HCEC 1CT (cell line): ENCODE measurements around the gene CARD14.
"Not testable (repeated sequence)": the region's sequence is repeated elsewhere in the genome, so short reads cannot be mapped to it uniquely, and the experiment has no call there.

Experiments
- DNase-seq: peaks from one replicate; pipeline ENCODE4 v3.0.0-alpha.2; 2017

The CARD14 gene

GRCh38 chr17:80187090-80187489 is 17.3 kb downstream of the CARD14 start:
- peak; percentile 54 for DNase-seq

DNA sequence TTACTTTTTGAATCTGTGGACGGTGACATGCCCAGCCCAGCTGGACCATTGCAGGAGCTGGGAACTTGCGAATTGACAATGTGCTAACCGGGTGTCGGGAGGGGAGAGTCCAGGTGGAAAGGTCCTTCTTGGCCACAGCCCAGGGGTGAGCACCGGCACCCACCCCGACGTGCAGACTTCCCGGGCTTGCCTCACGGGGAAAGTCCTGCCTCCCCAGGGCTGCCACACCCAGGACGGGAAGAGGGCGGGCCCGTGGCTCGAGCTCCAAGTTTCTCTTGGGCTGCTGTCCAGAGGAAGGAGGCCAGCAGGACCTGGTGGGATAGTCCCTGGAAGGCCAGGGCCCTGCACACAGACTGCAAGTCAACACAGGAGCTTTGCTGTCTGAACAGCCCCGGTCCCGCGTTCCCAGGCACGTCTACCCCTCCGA is 17.7 kb downstream of the CARD14 start:
- peak; percentile 25 for DNase-seq

GRCh38 chr17:80189611-80190010 is 19.8 kb downstream of the CARD14 start:
- no peak for DNase-seq

DNA sequence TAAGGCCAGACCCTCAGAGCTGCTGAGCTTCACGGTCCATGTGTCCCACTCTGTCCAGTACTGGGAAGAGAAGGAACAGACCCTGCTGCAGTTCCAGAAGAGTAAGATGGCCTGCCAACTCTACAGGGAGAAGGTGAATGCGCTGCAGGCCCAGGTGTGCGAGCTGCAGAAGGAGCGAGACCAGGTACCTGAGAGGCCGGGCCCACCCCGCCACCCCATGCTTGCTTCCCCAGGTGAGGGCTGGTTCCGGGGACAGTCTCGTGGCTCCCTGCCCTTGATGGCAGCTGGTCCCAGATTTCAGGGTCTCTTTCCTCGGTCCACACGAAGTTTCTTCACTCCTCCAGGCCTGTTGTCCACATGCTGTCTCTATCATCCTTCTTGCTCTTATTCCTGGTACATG is 20.9 kb downstream of the CARD14 start:
- DNase-seq: no peak

- no peak for DNase-seq
These were observed 21.4 kb downstream of the CARD14 start for GRCh38 chr17:80191192-80191591.

- no peak for DNase-seq
These were observed 22.2 kb downstream of the CARD14 start for GRCh38 chr17:80191865-80192661.

- no peak for DNase-seq
These were observed 25.3 kb downstream of the CARD14 start for GRCh38 chr17:80195141-80195540.

GRCh38 chr17:80195671-80196529 is 26.1 kb downstream of the CARD14 start:
- no peak for DNase-seq

- no peak for DNase-seq
These were observed 26.8 kb downstream of the CARD14 start for GRCh38 chr17:80196652-80197051.

GRCh38 chr17:80198144-80198661 is 28.4 kb downstream of the CARD14 start:
- no peak for DNase-seq

GRCh38 chr17:80199295-80199694 is 29.5 kb downstream of the CARD14 start:
- not testable (repeated sequence) for DNase-seq

DNA sequence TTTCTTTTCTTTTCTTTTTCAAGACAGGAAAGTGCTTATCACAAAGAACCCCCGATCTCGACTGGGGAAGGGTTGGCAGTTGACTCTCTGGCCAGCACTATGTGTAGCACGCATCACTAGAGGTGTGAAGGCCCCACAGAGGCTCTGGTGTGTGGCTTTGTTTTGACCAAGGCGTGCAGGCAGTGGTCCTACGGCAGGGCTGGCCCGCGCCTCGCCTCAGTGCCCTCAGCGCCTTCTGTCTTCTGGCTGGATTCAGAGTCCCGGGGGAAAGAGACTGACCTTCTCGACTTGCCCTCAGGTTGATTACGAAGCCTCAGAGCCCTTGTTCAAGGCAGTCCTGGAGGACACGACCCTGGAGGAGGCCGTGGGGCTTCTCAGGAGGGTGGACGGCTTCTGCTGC is 31.6 kb downstream of the CARD14 start:
- DNase-seq: no peak

DNA sequence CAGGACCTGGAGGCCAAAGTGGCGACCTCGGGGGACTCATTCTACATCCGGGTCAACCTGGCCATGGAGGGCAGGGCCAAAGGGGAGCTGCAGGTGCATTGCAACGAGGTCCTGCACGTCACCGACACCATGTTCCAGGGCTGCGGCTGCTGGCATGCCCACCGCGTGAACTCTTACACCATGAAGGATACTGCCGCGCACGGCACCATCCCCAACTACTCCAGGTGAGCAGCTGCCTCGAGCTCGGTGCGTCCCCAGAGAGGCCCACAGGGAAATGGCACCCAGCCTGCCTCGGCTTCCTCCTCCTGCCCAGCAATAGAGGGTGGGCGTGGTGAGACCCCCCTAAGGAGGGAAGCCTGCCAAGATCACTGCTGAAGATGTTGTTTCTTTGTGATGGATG is 32.4 kb downstream of the CARD14 start:
- DNase-seq: no peak

GRCh38 chr17:80203471-80203963 is 33.7 kb downstream of the CARD14 start:
- DNase-seq: no peak

- DNase-seq: no peak
These were observed 35.0 kb downstream of the CARD14 start for GRCh38 chr17:80204626-80205468.

DNA sequence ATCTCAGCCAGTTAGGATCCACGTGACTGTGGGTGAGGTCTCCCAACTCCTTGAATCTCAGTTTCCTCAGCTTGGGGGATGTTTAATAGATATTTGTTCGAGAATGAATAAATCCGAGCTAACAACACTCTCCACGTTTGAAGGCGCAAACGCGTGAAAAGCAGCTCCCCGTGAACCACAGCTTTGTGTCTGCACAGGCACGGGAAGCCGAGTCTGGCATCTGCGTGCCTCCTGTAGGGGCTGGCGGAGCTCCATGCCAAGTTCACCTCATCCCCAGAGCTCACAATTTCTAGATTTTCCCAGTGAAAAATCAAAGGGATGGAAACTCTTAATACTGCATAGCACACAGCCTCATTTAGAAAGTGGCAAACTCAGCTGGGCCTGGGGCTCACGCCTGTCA is 36.0 kb downstream of the CARD14 start:
- no peak for DNase-seq

DNA sequence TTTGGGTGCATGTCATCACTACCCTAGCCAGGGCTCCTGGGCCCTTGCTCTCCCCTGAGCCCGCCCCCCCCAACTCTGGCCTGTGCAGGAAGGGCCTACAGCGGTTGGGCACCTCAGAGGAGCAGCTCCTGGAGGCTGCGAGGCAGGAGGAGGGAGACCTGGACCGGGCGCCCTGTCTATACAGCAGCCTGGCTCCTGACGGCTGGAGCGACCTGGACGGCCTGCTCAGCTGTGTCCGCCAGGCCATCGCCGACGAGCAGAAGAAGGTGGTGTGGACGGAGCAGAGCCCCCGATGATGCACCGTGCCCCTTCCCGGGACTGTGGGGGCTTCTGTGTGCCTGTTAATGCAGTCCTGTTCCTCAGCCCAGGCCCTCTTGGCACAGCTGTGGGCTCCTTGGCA is 38.2 kb downstream of the CARD14 start:
- DNase-seq: no peak

DNA sequence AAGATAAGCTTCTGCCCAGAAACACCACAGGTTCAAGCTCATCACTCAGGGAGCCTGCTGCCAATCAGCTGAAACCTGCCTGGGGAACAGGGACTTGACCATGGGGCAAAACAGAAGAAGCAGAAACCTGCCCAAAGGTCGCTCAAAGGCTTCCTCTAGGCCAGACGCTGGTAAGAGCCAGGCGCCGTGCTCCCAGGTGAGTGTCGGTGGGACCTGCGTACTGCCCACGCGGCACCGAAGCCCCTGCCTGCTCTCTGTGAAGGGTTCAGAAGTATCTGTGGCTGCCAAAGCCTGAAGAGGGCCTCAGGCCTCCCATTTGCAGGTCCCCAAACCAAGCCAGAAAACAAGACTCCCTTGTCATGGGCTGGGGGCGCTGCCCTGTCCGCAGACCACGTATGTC is 39.9 kb downstream of the CARD14 start:
- DNase-seq: no peak

DNA sequence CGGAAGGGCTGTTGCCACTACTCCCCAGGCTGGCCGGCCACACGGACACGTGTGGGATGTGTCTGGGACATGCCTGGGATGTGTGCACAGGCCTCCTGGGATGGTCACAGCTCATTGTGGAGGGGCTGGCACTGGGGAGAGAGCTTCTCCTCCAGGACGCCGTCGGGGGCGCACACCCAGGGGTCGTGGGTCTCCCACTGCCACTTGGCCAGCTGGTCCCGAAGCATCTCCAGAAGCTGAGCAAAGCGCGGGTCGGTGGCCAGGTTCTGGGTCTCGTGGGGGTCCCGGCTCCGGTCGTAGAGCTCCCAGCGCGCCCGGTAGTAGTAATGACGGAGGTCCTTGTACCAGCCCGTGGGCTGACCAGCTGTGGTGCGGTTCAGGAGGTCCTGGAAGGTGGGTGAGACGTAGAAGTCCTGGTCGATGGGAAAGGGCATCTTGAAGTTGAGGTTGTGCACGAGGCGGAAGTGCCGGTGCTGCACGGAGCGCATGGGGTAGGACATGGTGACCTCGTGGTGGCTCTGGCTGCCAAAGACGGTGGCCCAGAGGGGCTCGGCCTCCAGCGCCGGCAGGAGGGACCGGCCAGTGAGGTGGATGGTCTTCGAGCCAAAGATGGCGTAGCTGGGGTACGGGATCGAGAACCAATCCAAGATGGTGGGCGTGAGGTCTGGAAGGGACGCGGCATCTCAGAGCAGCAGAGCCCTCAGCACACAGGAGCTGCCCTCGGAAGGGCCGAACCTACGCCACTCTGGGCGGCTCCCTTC is 40.7 kb downstream of the CARD14 start:
- DNase-seq: no peak

- no peak for DNase-seq
These were observed 42.3 kb downstream of the CARD14 start for GRCh38 chr17:80212109-80212508.

DNA sequence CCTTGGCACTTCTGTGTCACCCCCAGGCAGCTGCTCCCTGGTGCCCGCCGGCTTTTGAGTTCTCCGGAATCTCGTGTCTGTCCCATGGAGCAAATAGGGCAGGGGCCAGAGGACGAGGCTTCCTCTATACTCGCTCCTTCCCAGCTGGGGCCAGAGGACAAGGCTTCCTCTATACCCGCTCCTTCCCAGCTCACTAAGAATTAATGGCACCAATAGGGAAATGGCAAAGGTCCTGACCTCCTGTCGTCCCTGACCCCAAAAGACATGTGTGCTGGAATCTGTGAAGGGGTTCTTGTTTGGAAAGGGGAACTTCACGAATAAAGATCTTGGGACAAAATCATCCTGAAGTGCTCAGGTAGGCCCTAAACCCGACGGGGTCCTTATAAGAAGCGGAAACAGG is 42.7 kb downstream of the CARD14 start:
- DNase-seq: no peak
